WTC11 (cell line): ENCODE measurements around the gene NDUFA11. TPM values are rescaled to one million over a fixed set of nuclear protein-coding genes. Genes with fewer than 3 reads are reported as not detected.

Experiments used
- ATAC-seq: fragments of 200-7000 bp; cut with Tn5 transposase; 2 replicates; pipeline ENCODE4 v1.10.0; 2021; ENCODE audit warnings: mild to moderate bottlenecking, moderate library complexity
- CTCF ChIA-PET: fragments of 300-600 bp; sonication (Branson Sonifier 250); formaldehyde crosslinking; loops from one replicate; lab custom pipeline; 2021; ENCODE audit warnings: antibody characterized with exemption; lab: Charles Lee
- POLR2A ChIA-PET: fragments of 350-600 bp; sonication (Branson Sonifier 250); formaldehyde crosslinking; loops from one replicate; lab custom pipeline; 2021; ENCODE audit warnings: antibody characterized with exemption; lab: Charles Lee
- DNase-seq: peaks from one replicate; pipeline ENCODE4 v3.0.0; 2021; ENCODE audit warnings: low spot score
- H3K27ac Mint-ChIP-seq: 2 replicates; pipeline ENCODE4 v1.8.0; 2021; ENCODE audit warnings: mixed read lengths
- H3K27me3 Mint-ChIP-seq: 2 replicates; pipeline ENCODE4 v1.8.0; 2021; ENCODE audit warnings: low read depth, mild to moderate bottlenecking, moderate library complexity, mixed read lengths
- H3K36me3 Mint-ChIP-seq: 2 replicates; pipeline ENCODE4 v1.8.0; 2021; ENCODE audit warnings: mixed read lengths
- H3K4me1 Mint-ChIP-seq: 2 replicates; pipeline ENCODE4 v1.8.0; 2022; ENCODE audit warnings: mixed read lengths
- H3K4me3 Mint-ChIP-seq: 2 replicates; pipeline ENCODE4 v1.8.0; 2021; ENCODE audit warnings: mild to moderate bottlenecking, moderate library complexity, mixed read lengths
- H3K9me3 Mint-ChIP-seq: 2 replicates; pipeline ENCODE4 v1.8.0; 2021; ENCODE audit warnings: mixed read lengths
- CTCF ChIP-seq: fragments of 200-600 bp; IDR thresholded peaks from 2 replicates; pipeline ENCODE4 v1.8.0; 2022; ENCODE audit warnings: antibody characterized with exemption
- E2F1 ChIP-seq: sonication (generic); formaldehyde crosslinking; IDR thresholded peaks from 2 replicates; pipeline ENCODE4 v1.8.0; 2022; ENCODE audit warnings: mild to moderate bottlenecking, missing genetic modification reagents
- ELF4 ChIP-seq: sonication (generic); formaldehyde crosslinking; IDR thresholded peaks from 2 replicates; pipeline ENCODE4 v1.8.1; 2022; ENCODE audit warnings: low read depth, mild to moderate bottlenecking, moderate library complexity, missing genetic modification reagents
- ESRRA ChIP-seq: sonication (generic); formaldehyde crosslinking; IDR thresholded peaks from 2 replicates; pipeline ENCODE4 v1.8.1; 2022; ENCODE audit warnings: mild to moderate bottlenecking, missing genetic modification reagents, borderline replicate concordance
- GABPB1 ChIP-seq: sonication (generic); formaldehyde crosslinking; IDR thresholded peaks from 2 replicates; pipeline ENCODE4 v1.8.1; 2023; ENCODE audit warnings: mild to moderate bottlenecking, missing genetic modification reagents
- GRHL2 ChIP-seq: fragments of 250-450 bp; sonication (Bioruptor Pico); IDR thresholded peaks from 2 replicates; pipeline ENCODE4 v1.8.0; 2022; ENCODE audit warnings: mild to moderate bottlenecking, moderate library complexity; ENCODE audit not compliant: insufficient replicate concordance, severe bottlenecking
- HMGA2 ChIP-seq: fragments of 250-450 bp; sonication (Bioruptor Pico); IDR thresholded peaks from 2 replicates; pipeline ENCODE4 v1.4.0; 2021; ENCODE audit warnings: mild to moderate bottlenecking, moderate library complexity
- NFATC4 ChIP-seq: fragments of 250-450 bp; sonication (Bioruptor Pico); IDR thresholded peaks from 2 replicates; pipeline ENCODE4 v1.9.0; 2021; ENCODE audit warnings: mild to moderate bottlenecking
- NR1H2 ChIP-seq: sonication (generic); formaldehyde crosslinking; IDR thresholded peaks from 2 replicates; pipeline ENCODE4 v1.9.0; 2021; ENCODE audit warnings: mild to moderate bottlenecking, moderate library complexity, missing genetic modification reagents
- PRDM15 ChIP-seq: sonication (generic); formaldehyde crosslinking; IDR thresholded peaks from 2 replicates; pipeline ENCODE4 v1.8.0; 2022; ENCODE audit warnings: missing genetic modification reagents
- PRRX2 ChIP-seq: fragments of 250-450 bp; sonication (Bioruptor Pico); IDR thresholded peaks from 2 replicates; pipeline ENCODE4 v1.8.0; 2021; ENCODE audit warnings: mild to moderate bottlenecking
- RELA ChIP-seq: sonication (generic); formaldehyde crosslinking; IDR thresholded peaks from 2 replicates; pipeline ENCODE4 v1.8.1; 2022; ENCODE audit warnings: missing genetic modification reagents, mild to moderate bottlenecking, borderline replicate concordance
- ZMAT4 ChIP-seq: fragments of 250-450 bp; sonication (Bioruptor Pico); IDR thresholded peaks from 2 replicates; pipeline ENCODE4 v1.9.0; 2021; ENCODE audit warnings: mild to moderate bottlenecking
- ZNF219 ChIP-seq: sonication (generic); formaldehyde crosslinking; IDR thresholded peaks from 2 replicates; pipeline ENCODE4 v1.8.0; 2023; ENCODE audit warnings: missing genetic modification reagents, mild to moderate bottlenecking, borderline replicate concordance
- ZNF317 ChIP-seq: sonication (generic); formaldehyde crosslinking; IDR thresholded peaks from 2 replicates; pipeline ENCODE4 v1.8.1; 2023; ENCODE audit warnings: low read depth, mild to moderate bottlenecking, moderate library complexity, missing genetic modification reagents, borderline replicate concordance
- ZNF416 ChIP-seq: fragments of 250-450 bp; sonication (Bioruptor Pico); IDR thresholded peaks from 2 replicates; pipeline ENCODE4 v1.9.0; 2021; ENCODE audit warnings: mild to moderate bottlenecking, inconsistent platforms
- ZNF512 ChIP-seq: sonication (generic); formaldehyde crosslinking; IDR thresholded peaks from 2 replicates; pipeline ENCODE4 v1.8.1; 2022; ENCODE audit warnings: missing genetic modification reagents, borderline replicate concordance
- ZNF671 ChIP-seq: fragments of 250-450 bp; sonication (Bioruptor Pico); IDR thresholded peaks from 2 replicates; pipeline ENCODE4 v1.8.0; 2021; ENCODE audit warnings: mild to moderate bottlenecking
- ZSCAN18 ChIP-seq: fragments of 250-450 bp; sonication (Bioruptor Pico); IDR thresholded peaks from 2 replicates; pipeline ENCODE4 v2.1.2; 2022; ENCODE audit warnings: mild to moderate bottlenecking, moderate library complexity
- total RNA-seq: library from RNA; stranded (reverse); gene quantifications from 3 replicates; pipeline ENCODE4 v1.2.3, GENCODE V29; 2021

NDUFA11 gene
- total RNA-seq, 1 experiment from 2014 or later = 261 TPM

GRCh38 chr19:5937550-5937949, 34.0 kb upstream of the NDUFA11 start:
- no peak for ATAC-seq
- POLR2A ChIA-PET = interaction anchor here (0.7 kb wide), 1 partner anchor 11 kb away, joined by 3 read pairs; no protein-coding TSS in a partner anchor

GRCh38 chr19:5936292-5936592, 32.7 kb upstream of the NDUFA11 start:
- H3K27ac Mint-ChIP-seq = no peak overlapping the region
- ATAC-seq (no peak), DNase-seq (no peak)
- peaks cover 4% of the 10 kb centered on the region; the same call in 1 of the 2 replicates for H3K4me1 Mint-ChIP-seq
- no peaks in the 10 kb centered on the region for H3K27me3 Mint-ChIP-seq
- CTCF ChIA-PET = interaction anchor here (0.8 to 2.6 kb wide), 6 partner anchors 11 to 132 kb away, joined by 3 to 12 read pairs (median 6); no protein-coding TSS in a partner anchor
- TF ChIP-seq ZMAT4 (CRISPR knock-in tag) (no peak), ZNF671 (CRISPR knock-in tag) (no peak), GRHL2 (CRISPR knock-in tag) (no peak), ZNF317 (no peak), ZNF512 (CRISPR knock-in tag) (no peak), ELF4 (CRISPR knock-in tag) (no peak), E2F1 (CRISPR knock-in tag) (no peak), ESRRA (CRISPR knock-in tag) (no peak), NR1H2 (CRISPR knock-in tag) (no peak), ZNF219 (CRISPR knock-in tag) (no peak), HMGA2 (no peak), ZSCAN18 (CRISPR knock-in tag) (no peak), PRRX2 (no peak)
- no peak overlapping the region for H3K4me3 Mint-ChIP-seq
- no peaks in the 10 kb centered on the region for H3K9me3 Mint-ChIP-seq
- POLR2A ChIA-PET = no interaction called here
- peaks cover 25% of the 10 kb centered on the region for H3K36me3 Mint-ChIP-seq

More at GRCh38 chr19:5937550-5937949, 34.0 kb upstream of the NDUFA11 start:
- peak overlapping the region; percentile 63; the same call in 1 of the 2 replicates for H3K27ac Mint-ChIP-seq
- peaks cover 4% of the 10 kb centered on the region; the same call in 1 of the 2 replicates for H3K4me1 Mint-ChIP-seq
- H3K9me3 Mint-ChIP-seq = no peaks in the 10 kb centered on the region
- no peaks in the 10 kb centered on the region for H3K27me3 Mint-ChIP-seq
- H3K4me3 Mint-ChIP-seq = no peak overlapping the region
- DNase-seq = no peak
- CTCF ChIA-PET = interaction anchor here (0.6 to 2.5 kb wide), 4 partner anchors 31 to 845 kb away, joined by 3 to 11 read pairs (median 6); no protein-coding TSS in a partner anchor
- peaks cover 27% of the 10 kb centered on the region for H3K36me3 Mint-ChIP-seq
- no peak for TF ChIP-seq ZNF416 (CRISPR knock-in tag)
- no peak for TF ChIP-seq RELA (CRISPR knock-in tag)
- no peak for TF ChIP-seq GABPB1

GRCh38 chr19:5935473-5936291, 32.1 kb upstream of the NDUFA11 start:
- H3K27ac Mint-ChIP-seq = peak overlapping the region; percentile 60
- ChIA-PET CTCF (interaction anchor here (0.9 to 2.6 kb wide), 5 partner anchors 11 to 132 kb away, joined by 3 to 12 read pairs (median 7); no protein-coding TSS in a partner anchor), POLR2A (no interaction called here)
- peaks cover 25% of the 10 kb centered on the region for H3K36me3 Mint-ChIP-seq
- peaks cover 4% of the 10 kb centered on the region; the same call in 1 of the 2 replicates for H3K4me1 Mint-ChIP-seq
- no peak for ATAC-seq
- no peak overlapping the region for H3K4me3 Mint-ChIP-seq
- no peak for DNase-seq
- no peaks in the 10 kb centered on the region for H3K9me3 Mint-ChIP-seq
- no peaks in the 10 kb centered on the region for H3K27me3 Mint-ChIP-seq
- TF ChIP-seq PRDM15 (CRISPR knock-in tag) = no peak
- TF ChIP-seq NFATC4 (CRISPR knock-in tag) = no peak
- TF ChIP-seq CTCF = no peak
